ENCODE measurements around the gene TPRA1. TPM values are rescaled to one million over a fixed set of nuclear protein-coding genes. Genes with fewer than 3 reads are reported as not detected.

Gene TPRA1
- 10 to 100 TPM; 28.0 to 65.6 (median 45.9) TPM for total RNA-seq
- 10 to 100 TPM; 13.5 to 54.5 (median 47.0) TPM for polyA plus RNA-seq
- long read RNA-seq, donor 1, transcript TPRA1-202 (11 exons, 1,933 nt) = major isoform, 10 of 11 reads
- long read RNA-seq, donor 1, partial matches to known transcripts = 0 of 11 reads
- long read RNA-seq, donor 1, other reads (novel, unspliced or antisense) = 0 of 11 reads
- long read RNA-seq, donor 2, transcript TPRA1-202 (11 exons, 1,933 nt) = major isoform, 6 of 7 reads
- long read RNA-seq, donor 2, partial matches to known transcripts = 0 of 7 reads
- long read RNA-seq, donor 2, other reads (novel, unspliced or antisense) = 0 of 7 reads
- long read RNA-seq, donor 3, transcript TPRA1-202 (11 exons, 1,933 nt) = major isoform, 6 of 6 reads
- long read RNA-seq, donor 3, partial matches to known transcripts = 0 of 6 reads
- long read RNA-seq, donor 3, other reads (novel, unspliced or antisense) = 0 of 6 reads
- long read RNA-seq, donor 4, transcript TPRA1-202 (11 exons, 1,933 nt) = major isoform, 10 of 24 reads
- long read RNA-seq, donor 4, partial matches to known transcripts = 1 of 24 reads
- long read RNA-seq, donor 4, other reads (novel, unspliced or antisense) = 12 of 24 reads
- long read RNA-seq, donor 5, transcript TPRA1-202 (11 exons, 1,933 nt) = major isoform, 99 of 169 reads
- long read RNA-seq, donor 5, transcript TPRA1-204 (10 exons, 1,865 nt) = minor isoform, 9 of 169 reads
- long read RNA-seq, donor 5, partial matches to known transcripts = 9 of 169 reads
- long read RNA-seq, donor 5, other reads (novel, unspliced or antisense) = 48 of 169 reads
- long read RNA-seq, donor 6, transcript TPRA1-202 (11 exons, 1,933 nt) = major isoform, 9 of 18 reads
- long read RNA-seq, donor 6, partial matches to known transcripts = 0 of 18 reads
- long read RNA-seq, donor 6, other reads (novel, unspliced or antisense) = 7 of 18 reads
- long read RNA-seq, donor 7, partial matches to known transcripts = 6 of 9 reads
- long read RNA-seq, donor 7, other reads (novel, unspliced or antisense) = 0 of 9 reads
- long read RNA-seq, donor 8, transcript TPRA1-202 (11 exons, 1,933 nt) = major isoform, 15 of 21 reads
- long read RNA-seq, donor 8, partial matches to known transcripts = 6 of 21 reads
- long read RNA-seq, donor 8, other reads (novel, unspliced or antisense) = 0 of 21 reads
- long read RNA-seq, donor 9, partial matches to known transcripts = 0 of 6 reads
- long read RNA-seq, donor 9, other reads (novel, unspliced or antisense) = 0 of 6 reads
- long read RNA-seq, donor 10, partial matches to known transcripts = 0 of 4 reads
- long read RNA-seq, donor 10, other reads (novel, unspliced or antisense) = 0 of 4 reads

DNA sequence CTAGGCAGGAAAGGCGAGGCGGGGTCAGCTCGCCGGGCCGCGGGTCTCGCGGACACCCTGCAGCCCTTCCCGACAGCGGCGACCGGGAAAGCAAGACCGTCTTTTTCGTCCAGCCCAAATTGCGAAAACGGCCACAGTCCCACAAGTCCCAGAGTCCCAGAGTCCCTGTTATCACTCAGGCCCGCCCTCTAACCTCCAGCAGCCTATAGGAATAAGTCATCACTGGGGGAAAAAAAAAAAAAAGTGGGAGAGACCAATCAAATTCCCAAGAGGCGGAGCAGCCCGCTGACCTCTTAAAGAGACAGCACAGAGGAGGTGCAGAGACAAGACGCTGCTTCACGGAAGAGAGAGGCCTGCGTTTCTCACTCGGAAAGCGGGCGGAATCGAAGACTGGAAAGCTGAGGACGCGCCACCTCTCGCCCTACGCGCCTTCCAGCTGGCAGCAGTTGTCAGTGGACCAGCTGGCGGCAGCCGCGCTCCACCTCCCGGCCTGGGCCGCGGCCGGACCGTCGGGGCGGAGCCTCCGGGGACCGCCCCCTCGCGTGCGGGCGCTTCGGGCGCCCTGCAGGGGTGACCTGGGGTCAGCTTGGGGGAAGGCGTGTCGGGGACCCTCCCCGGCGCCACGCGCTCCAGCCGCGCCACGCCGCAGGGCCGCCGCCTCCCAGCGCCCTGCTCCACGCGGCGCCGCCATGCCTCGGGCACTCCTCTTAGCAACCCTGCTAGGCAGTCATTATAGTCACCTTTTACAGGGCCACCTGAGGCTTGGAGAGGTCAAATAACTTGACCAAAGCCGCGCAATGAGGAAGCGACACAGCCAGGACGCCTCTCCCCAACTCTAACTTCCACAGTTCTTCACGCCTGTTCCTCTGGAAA is at the start of gene TPRA1:
TSS of gene TPRA1 (minus strand) at position 141 of the 873 bp plus-strand sequence. CDS start 10,587 bp downstream, outside the sequence.
- intact Hi-C loops (cut with DNase I) = no loop called here
- Histone ChIP-seq H3K36me3 (replicated peaks in 1 of 2) (no peaks in the 10 kb centered on the region), H3K27ac (peak within 1 kb of the TSS; percentile 74 to 95 (median 90)), H3K27me3 (no peaks in the 10 kb centered on the region), H3K4me3 (peak within 1 kb of the TSS; percentile 51 to 90 (median 82)), H3K4me1 (replicated peaks in 1 of 2) (peaks cover 21 to 38% of the 10 kb centered on the region in 2 donors), H3K9me3 (replicated peaks in 1 of 3) (no peaks in the 10 kb centered on the region)
- TF ChIP-seq, protein P1, sequence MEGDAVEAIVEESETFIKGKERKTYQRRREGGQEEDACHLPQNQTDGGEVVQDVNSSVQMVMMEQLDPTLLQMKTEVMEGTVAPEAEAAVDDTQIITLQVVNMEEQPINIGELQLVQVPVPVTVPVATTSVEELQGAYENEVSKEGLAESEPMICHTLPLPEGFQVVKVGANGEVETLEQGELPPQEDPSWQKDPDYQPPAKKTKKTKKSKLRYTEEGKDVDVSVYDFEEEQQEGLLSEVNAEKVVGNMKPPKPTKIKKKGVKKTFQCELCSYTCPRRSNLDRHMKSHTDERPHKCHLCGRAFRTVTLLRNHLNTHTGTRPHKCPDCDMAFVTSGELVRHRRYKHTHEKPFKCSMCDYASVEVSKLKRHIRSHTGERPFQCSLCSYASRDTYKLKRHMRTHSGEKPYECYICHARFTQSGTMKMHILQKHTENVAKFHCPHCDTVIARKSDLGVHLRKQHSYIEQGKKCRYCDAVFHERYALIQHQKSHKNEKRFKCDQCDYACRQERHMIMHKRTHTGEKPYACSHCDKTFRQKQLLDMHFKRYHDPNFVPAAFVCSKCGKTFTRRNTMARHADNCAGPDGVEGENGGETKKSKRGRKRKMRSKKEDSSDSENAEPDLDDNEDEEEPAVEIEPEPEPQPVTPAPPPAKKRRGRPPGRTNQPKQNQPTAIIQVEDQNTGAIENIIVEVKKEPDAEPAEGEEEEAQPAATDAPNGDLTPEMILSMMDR (IDR thresholded peaks at IDR 0.05) = peak in 3 of 6 experiments; percentile 1 to 42 (median 38)
- TF ChIP-seq POLR2A (IDR thresholded peaks at IDR 0.05) = peak; percentile 4 to 79
- peak; percentile 86 to 98 (median 95) for DNase-seq
- WGBS, 4 donors = 0 to 1% (median 0%) methylated on average over 30 to 72 of the region's 72 CpGs

DNA sequence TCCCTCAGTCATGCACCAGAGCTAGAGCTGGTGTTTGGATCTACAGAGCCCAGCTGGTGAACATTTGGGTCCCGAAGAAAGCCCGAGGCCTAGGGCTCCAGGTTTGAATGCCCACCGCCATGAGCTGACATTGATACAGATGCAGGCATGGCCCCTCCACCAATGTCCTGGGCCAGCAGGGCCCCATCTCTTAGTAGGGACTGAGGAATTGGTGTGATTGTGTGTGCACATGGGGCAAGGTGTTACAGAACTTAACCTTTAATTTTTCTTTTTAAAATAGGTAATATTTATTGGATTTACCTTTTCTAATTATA is 49.5 kb upstream of the TPRA1 start:
- no peak for DNase-seq
- intact Hi-C loops (cut with DNase I) = no loop called here
- Histone ChIP-seq H3K27ac (no peak overlapping the region), H3K4me1 (replicated peaks in 1 of 2) (no peaks in the 10 kb centered on the region), H3K27me3 (no peaks in the 10 kb centered on the region), H3K9me3 (replicated peaks in 1 of 3) (no peaks in the 10 kb centered on the region), H3K36me3 (replicated peaks in 1 of 2) (no peaks in the 10 kb centered on the region), H3K4me3 (no peak overlapping the region)
- 91 to 100% (median 97%) methylated on average over 3 of the region's 3 CpGs for WGBS, 4 donors
- no peak for TF ChIP-seq POLR2A (IDR thresholded peaks at IDR 0.05)
- TF ChIP-seq, protein P1 (IDR thresholded peaks at IDR 0.05) = no peak

DNA sequence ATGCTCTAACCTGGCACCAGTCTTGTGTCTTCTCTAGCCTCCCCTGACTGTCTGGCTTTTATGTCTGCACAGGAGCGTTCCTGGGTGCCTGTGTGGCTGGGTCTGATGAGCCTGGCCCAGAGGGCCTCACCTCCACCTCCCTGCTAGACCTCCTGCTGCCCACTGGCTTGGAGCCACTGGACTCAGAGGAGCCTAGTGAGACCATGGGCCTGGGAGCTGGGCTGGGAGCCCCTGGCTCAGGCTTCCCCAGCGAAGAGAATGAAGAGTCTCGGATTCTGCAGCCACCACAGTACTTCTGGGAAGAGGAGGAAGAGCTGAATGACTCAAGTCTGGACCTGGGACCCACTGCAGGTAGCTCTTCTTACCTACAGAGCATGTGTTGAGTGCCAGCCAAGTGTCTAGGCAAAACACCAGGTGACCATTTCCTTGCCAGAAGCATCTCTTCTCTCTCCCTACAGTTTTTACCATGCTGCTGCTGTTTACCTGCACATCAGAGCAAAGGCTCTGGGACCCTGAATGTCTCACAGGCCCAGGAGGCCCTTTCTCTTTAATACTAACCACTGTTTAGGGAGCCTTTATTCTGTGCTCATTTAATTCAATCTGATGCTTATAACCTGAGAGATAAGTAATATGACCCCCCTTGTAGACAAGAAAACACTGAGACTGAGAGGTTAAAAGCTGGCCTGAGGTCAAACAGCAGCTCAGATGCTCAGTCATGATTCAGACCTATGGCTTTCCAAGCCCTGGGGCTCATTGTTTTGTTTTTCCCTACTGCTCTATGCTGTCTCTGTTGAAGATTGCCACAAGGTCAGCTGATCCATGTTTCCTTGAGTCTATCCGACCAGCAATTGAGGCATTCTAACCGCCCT is 48.9 kb upstream of the TPRA1 start:
- TF ChIP-seq POLR2A (IDR thresholded peaks at IDR 0.05) = no peak
- TF ChIP-seq, protein P1 (IDR thresholded peaks at IDR 0.05) = no peak
- H3K27me3 ChIP-seq = no peaks in the 10 kb centered on the region
- no peaks in the 10 kb centered on the region for H3K36me3 ChIP-seq (replicated peaks in 1 of 2)
- no peaks in the 10 kb centered on the region for H3K9me3 ChIP-seq (replicated peaks in 1 of 3)
- no peak overlapping the region for H3K4me3 ChIP-seq
- no peak for DNase-seq
- H3K27ac ChIP-seq = no peak overlapping the region
- 71 to 83% (median 78%) methylated on average over 2 to 5 of the region's 5 CpGs for WGBS, 4 donors
- intact Hi-C loops (cut with DNase I) = no loop called here
- no peaks in the 10 kb centered on the region for H3K4me1 ChIP-seq (replicated peaks in 1 of 2)

All from adrenal gland (tissue), 19 donors.